Stimulated activated CD4-positive, alpha-beta T cell treated with anti-CD3 and anti-CD28 coated beads, Interleukin-4, amount 100 ng/mL, for 48 hours (primary cell): ENCODE measurements around the gene IFT20.

Experiments used
- DNase-seq, 2 donors: peaks; one replicate each; pipeline ENCODE4 v3.0.0-alpha.2; 2020; ENCODE audit warnings: low read depth in 2 of 2

IFT20 gene

DNA sequence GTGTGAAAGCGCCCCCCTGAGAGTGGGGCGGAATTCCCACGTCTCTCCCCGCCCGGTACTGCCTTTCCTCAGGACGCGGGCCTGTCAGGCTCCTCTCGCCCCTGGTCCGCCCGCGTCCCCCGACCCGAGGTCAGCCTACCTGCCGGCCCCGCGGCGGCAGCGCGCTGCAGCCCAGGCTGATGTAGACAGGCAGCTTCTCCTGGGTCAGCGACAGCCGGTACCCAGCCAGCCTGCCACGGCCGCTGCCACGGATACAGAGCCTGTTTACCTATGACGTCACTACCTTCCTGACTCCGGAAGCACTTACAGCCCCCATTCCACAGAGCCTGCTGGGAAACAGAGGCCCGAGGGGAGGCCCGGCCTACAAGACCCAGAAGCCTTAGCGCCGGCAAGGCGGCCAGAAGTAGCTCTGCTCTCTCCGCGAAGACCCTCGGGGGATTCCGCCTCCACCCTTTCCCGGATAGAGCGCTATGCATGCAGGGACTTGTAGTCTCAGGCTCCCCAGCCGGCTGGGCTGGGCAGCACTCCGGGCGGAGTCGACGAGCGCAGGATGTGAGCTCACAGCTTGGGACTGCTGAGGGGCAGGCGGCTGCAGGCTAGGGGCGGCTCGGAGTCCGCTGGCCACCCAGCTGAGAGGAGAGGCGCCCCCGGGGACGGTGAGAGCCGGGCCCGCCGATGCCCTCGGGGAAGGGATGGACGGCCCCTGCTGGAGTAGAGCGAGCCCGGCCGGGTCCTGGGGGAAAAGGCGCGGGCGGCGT lies at the start of gene IFT20, which contains the start of gene TNFAIP1:
Gene IFT20, minus strand, starts transcription at position 272 of the 758 bp plus-strand sequence. CDS start 3,487 bp downstream, outside the sequence.
Gene TNFAIP1, plus strand, starts transcription at position 561 of the 758 bp plus-strand sequence. CDS start 3,761 bp downstream, outside the sequence.
- peak; percentile 91 to 96 for DNase-seq

- no peak for DNase-seq
Measured at GRCh38 chr17:28385037-28385400, 49.7 kb upstream of the IFT20 start.

GRCh38 chr17:28384281-28385036 lies 49.2 kb upstream of the IFT20 start:
- peak; percentile 51 to 57 for DNase-seq

DNA sequence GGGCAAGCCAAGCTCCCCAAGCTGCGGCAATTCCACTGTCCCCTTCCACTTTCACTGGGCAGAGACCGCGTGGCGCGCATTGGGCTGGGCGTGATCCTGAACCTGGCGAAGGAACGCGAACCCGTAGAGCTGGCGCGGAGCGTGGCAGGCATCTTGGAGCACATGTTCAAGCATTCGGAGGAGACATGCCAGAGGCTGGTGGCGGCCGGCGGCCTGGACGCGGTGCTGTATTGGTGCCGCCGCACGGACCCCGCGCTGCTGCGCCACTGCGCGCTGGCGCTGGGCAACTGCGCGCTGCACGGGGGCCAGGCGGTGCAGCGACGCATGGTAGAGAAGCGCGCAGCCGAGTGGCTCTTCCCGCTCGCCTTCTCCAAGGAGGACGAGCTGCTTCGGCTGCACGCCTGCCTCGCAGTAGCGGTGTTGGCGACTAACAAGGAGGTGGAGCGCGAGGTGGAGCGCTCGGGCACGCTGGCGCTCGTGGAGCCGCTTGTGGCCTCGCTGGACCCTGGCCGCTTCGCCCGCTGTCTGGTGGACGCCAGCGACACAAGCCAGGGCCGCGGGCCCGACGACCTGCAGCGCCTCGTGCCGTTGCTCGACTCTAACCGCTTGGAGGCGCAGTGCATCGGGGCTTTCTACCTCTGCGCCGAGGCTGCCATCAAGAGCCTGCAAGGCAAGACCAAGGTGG lies 46.0 kb upstream of the IFT20 start:
- no peak for DNase-seq

DNA sequence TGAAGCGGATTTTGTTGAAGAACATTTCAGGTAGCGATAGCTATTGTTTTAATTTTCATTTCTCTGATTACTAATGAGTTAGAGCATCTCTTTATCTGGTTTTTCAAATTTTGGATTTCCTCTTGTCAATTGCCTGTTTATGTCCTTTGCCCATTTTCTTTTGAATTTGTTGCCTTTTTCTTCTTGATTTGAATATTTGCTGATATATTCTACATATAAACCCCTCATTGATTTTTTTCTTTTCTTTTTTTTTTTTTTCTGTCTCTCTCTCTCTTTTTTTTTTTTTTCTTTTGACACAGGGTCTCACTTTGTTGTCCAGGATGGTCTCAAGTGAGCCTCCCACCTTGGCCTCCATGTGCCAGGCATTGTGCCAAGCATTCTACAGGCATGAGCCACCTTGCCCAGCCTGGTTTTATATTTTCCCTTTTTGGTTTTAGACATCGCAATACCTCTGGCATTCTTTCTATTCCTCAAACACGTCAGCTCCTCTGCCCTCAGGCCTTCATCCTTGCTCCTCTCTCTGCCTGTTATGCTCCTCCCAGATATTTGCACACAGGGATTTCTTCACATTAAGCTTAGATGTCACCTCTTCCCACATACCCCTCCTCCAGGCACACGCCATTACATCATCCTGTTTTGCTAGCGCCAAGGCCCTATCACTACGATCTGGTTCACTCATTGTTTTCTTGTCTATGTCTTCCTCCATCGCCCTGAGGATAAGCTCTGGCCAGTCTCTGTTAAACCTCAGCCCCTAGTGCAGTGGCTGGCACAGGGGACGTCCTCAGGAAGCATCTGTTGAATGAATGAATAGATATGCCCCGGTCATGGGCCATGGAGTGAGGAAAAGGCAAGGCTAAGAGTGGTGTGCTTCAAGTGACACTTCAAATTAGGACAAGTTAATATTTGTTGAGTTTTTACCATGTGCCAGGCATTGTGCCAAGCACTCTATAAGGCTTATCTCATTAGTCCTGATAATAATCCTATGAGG lies 44.8 kb upstream of the IFT20 start:
- no peak for DNase-seq

DNA sequence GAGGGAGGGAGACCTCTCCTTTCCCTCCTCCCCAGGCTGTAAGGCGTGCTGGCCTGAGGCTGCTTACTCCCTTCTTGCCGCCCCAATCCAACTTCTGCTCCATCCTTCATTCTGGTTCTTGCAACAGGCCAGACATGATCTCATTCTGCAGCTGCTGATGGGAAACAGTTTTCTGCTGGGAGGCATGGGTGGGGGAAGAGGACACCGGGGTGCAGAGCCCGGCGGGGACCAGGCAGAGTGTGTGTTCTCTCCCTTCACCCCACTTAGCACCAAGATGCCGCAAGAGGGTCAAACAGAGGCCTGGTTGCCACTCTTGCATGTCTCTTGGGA lies 37.6 kb upstream of the IFT20 start:
- DNase-seq = no peak

GRCh38 chr17:28372203-28372944 lies 37.1 kb upstream of the IFT20 start:
- peak; percentile 26 to 32 for DNase-seq

- DNase-seq = peak; percentile 80 to 89
Measured at GRCh38 chr17:28371245-28372202, 36.3 kb upstream of the IFT20 start, which contains the start of gene SARM1. SARM1 (plus strand) TSS chr17:28371694; CDS start chr17:28372033, 339 bp downstream.

GRCh38 chr17:28370744-28371103 lies 35.5 kb upstream of the IFT20 start:
- no peak for DNase-seq

DNA sequence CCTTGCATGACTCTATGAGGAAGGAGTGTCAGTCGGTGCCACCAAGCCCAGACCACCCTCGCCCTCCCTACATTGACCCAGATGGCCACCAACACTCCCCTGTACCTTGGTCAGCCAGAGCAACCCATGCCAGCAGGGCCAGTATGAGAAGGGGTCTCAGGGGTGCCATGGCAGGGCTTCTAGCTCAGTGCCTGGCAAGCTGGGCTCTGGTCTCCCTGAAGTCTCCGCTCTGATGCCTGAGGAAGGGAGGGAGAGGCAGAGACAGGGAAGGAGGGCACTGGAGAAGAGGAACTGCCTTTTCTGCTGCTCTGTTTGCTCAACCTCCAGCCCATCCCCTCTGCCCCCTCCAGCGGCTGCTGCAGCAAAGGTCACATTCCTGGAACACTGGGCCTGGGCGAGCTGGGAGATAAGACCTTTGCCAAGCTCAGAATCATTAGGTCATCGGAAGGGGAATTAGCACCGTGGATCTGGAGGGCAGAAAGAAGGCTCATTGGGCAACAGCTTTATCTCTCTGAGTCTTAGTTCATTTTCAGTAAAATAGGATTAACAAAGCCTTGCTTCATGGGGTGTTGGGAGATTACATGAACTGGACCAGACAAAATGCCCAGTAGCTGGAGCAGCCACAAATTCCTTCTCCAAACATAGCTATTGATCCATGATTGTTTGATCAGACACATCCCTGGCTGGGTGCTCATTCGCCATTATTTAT lies 34.9 kb upstream of the IFT20 start, which contains the start of gene VTN:
Gene VTN, minus strand, starts transcription at position 273 of the 709 bp plus-strand sequence. Its CDS starts 104 bp downstream, at position 169.
- no peak for DNase-seq

DNA sequence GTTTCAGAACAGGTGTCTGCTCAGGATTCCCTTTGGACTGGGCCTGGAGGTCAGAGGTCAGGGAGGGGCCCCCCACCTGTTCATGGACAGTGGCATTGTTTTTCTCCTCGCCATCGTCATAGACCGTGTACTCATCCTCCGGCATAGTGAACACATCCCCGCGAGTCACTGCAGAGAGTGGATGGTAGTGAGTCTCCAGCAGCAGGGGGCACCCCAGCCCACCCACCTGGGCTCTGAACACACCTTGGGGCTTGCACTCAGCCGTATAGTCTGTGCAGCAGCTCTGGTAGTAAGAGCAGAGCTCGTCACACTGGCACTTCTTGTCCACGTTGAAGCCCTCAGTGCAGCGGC lies 34.4 kb upstream of the IFT20 start:
- DNase-seq = no peak

- no peak for DNase-seq
Measured at GRCh38 chr17:28368915-28369683, 33.8 kb upstream of the IFT20 start.

DNA sequence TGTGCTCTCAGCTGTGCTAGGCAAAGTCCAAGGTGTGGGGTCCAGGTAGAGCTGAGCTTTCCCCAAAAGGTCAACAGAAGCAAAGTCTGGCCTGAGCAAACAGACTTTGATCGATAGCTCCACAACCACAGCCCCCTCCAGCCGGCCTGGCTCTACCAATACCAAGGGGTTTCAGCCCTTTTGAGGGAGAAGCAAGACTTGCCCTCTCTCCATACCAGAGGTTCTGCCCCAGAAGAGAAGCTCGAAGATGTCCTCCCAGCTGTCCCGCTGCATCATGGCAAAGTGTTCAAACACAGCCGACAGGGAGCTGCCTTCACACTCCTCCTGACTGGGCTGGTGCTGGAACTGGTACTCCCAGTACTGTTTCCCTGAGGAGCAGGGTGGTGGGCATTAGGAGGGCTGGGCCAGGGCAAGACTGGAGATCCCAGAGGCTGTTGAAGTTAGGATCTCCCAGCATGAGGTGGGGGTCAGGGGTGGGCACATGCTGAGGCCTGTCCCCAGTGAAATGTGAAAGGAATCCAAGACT lies 33.1 kb upstream of the IFT20 start:
- no peak for DNase-seq

- DNase-seq = no peak
Measured at GRCh38 chr17:28367641-28368305, 32.5 kb upstream of the IFT20 start.

GRCh38 chr17:28366605-28367004 lies 31.3 kb upstream of the IFT20 start:
- no peak for DNase-seq

DNA sequence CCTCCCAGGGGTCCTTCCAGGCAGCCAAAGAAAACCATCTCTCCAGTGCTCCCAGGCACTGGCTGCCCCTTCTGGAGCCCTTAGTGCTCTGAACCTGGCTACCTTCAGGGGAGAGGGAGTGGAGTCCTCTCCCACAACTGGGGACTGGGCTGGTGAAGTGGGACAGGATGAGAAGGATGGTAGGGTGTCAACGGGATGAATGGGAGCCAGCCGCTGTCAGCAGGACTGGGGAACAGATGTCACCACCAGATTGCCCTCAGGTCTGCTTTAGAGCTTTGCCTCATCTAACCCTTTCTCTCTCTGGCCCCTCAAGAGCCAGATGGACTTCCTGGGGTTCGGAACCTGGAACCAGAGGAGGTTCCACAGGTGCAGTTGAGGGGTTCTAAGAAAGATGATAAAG lies 30.2 kb upstream of the IFT20 start:
- DNase-seq = no peak
